ENCODE results near the gene ZNF534. TPM values are rescaled to one million over a fixed set of nuclear protein-coding genes. Genes with fewer than 3 reads are reported as not detected.

The ZNF534 gene
- total RNA-seq, 1 donor from 2014 or later: not detected

Other genes starting within 250 kb of the ZNF534 start
- 316 and 332 TPM in 2 replicates for gene PPP2R1A, start 239.1 kb upstream of the ZNF534 start, total RNA-seq
- 13.2 and 16.5 TPM in 2 replicates for gene ZNF766, start 159.6 kb upstream of the ZNF534 start, total RNA-seq
- 8.8 and 12.6 TPM in 2 replicates for gene ZNF480, start 132.0 kb upstream of the ZNF534 start, total RNA-seq
- gene ZNF610, start 92.9 kb upstream of the ZNF534 start, total RNA-seq: 5.7 and 5.8 TPM in 2 replicates
- 8.3 and 11.0 TPM in 2 replicates for gene ZNF880, start 59.2 kb upstream of the ZNF534 start, total RNA-seq
- 7.5 and 8.1 TPM in 2 replicates for gene ZNF528, start 31.3 kb upstream of the ZNF534 start, total RNA-seq
- not detected in 2 replicates for gene ZNF578, start 24.4 kb downstream of the ZNF534 start, total RNA-seq
- gene ZNF808, start 98.5 kb downstream of the ZNF534 start, total RNA-seq: 15.1 and 18.0 TPM in 2 replicates
- gene ZNF701, start 141.1 kb downstream of the ZNF534 start, total RNA-seq: 10.9 and 15.6 TPM in 2 replicates
- 27.6 and 35.4 TPM in 2 replicates for gene ZNF83, start 209.2 kb downstream of the ZNF534 start, total RNA-seq